Endothelial cell of umbilical vein (primary cell): Measurements from ENCODE around the gene TBL2. TPM values are rescaled to one million over a fixed set of nuclear protein-coding genes. Genes with fewer than 3 reads are reported as not detected.
"Not testable (repeated sequence)": the region's sequence is repeated elsewhere in the genome, so short reads cannot be mapped to it uniquely, and the experiment has no call there.

Experiments used
- BruUV-seq: library from RNA; stranded (reverse); fragments of 400-500 nt; replicated peaks from 2 replicates; lab custom pipeline; 2021; lab: Mats Ljungman, UMichigan
- CTCF ChIA-PET: fragments of 300-600, 350-600 bp; sonication (Branson Sonifier 250); formaldehyde crosslinking; loops from one replicate; lab custom pipeline; 2021; ENCODE audit warnings: antibody characterized with exemption, inconsistent platforms; lab: Charles Lee
- POLR2A ChIA-PET: fragments of 300-600, 350-600 bp; sonication (Branson Sonifier 250); formaldehyde crosslinking; loops from one replicate; lab custom pipeline; 2021; ENCODE audit warnings: antibody characterized with exemption, inconsistent platforms; lab: Charles Lee
- DNase-seq: peaks from one replicate; pipeline ENCODE4 v3.0.0-alpha.2; 2011; ENCODE audit warnings: low read depth, low spot score
- FAIRE-seq: peaks from 2 replicates; lab custom pipeline; 2011; peaks lifted over from hg19 to GRCh38; lab: Jason Lieb, UNC
- H2AFZ ChIP-seq: 2 replicates; pipeline ENCODE4 v1.6.0; 2012; ENCODE audit warnings: low read depth, low read length, control low read depth, inconsistent platforms
- H3K27ac ChIP-seq: 2 replicates; pipeline ENCODE4 v1.5.1; 2011; ENCODE audit warnings: low read depth, mild to moderate bottlenecking, control low read depth, low read length, moderate library complexity; ENCODE audit not compliant: insufficient read depth
- H3K27me3 ChIP-seq, 2 experiments: 2 replicates each; pipeline versions ENCODE4 v1.6.0 to v1.6.1; 2011; ENCODE audit warnings: low read length in 2 of 2, mixed read lengths in 1 of 2; ENCODE audit not compliant: control insufficient read depth in 2 of 2, insufficient read depth in 2 of 2
- H3K36me3 ChIP-seq, 2 experiments: 2 replicates in 1 of 2; 3 replicates in 1 of 2; pipeline ENCODE4 v1.5.1; 2011; ENCODE audit warnings: low read length in 2 of 2, mild to moderate bottlenecking in 1 of 2, moderate library complexity in 1 of 2; ENCODE audit not compliant: control insufficient read depth in 2 of 2, insufficient read depth in 2 of 2; ENCODE audit errors: extremely low read depth in 1 of 2
- H3K4me1 ChIP-seq: 3 replicates; pipeline ENCODE4 v1.5.1; 2011; ENCODE audit warnings: mild to moderate bottlenecking, low read length; ENCODE audit not compliant: control insufficient read depth, insufficient read depth; ENCODE audit errors: extremely low read depth
- H3K4me2 ChIP-seq: 2 replicates; pipeline ENCODE4 v1.6.1; 2011; ENCODE audit warnings: low read length, control low read depth, mixed read lengths; ENCODE audit not compliant: insufficient read depth
- H3K4me3 ChIP-seq, 3 experiments: fragments of 200-600 bp in 1 of 3; sonication (generic), shearing (Covaris generic) in 1 of 3; replicated peaks in 1 of 3; 2 replicates each; pipeline ENCODE4 v1.5.1; 2011 to 2016; ENCODE audit warnings: control low read depth in 3 of 3, low read length in 3 of 3, mild to moderate bottlenecking in 2 of 3, inconsistent platforms in 1 of 3, low read depth in 1 of 3, moderate library complexity in 1 of 3; ENCODE audit not compliant: insufficient read depth in 1 of 3
- H3K79me2 ChIP-seq: 2 replicates; pipeline ENCODE4 v1.6.0; 2012; ENCODE audit warnings: low read length, inconsistent platforms; ENCODE audit not compliant: control insufficient read depth, insufficient read depth
- H3K9ac ChIP-seq: replicated peaks from 2 replicates; pipeline ENCODE3; 2011; ENCODE audit warnings: low read length, control low read depth; ENCODE audit not compliant: insufficient read depth; ENCODE audit errors: extremely low read depth
- H3K9me1 ChIP-seq: replicated peaks from 3 replicates; pipeline ENCODE4 v1.6.0; 2011; ENCODE audit warnings: mild to moderate bottlenecking, low read length; ENCODE audit not compliant: control insufficient read depth, insufficient read depth; ENCODE audit errors: extremely low read depth
- H3K9me3 ChIP-seq: replicated peaks from 2 replicates; pipeline ENCODE4 v1.5.1; 2012; ENCODE audit warnings: low read length, inconsistent platforms; ENCODE audit not compliant: control insufficient read depth, insufficient read depth
- H4K20me1 ChIP-seq: replicated peaks from 2 replicates; pipeline ENCODE3; 2011; ENCODE audit warnings: mild to moderate bottlenecking, low read length; ENCODE audit not compliant: control insufficient read depth, insufficient read depth; ENCODE audit errors: extremely low read depth
- EZH2 ChIP-seq: IDR thresholded peaks from 2 replicates; pipeline ENCODE4 v1.6.1; 2012; ENCODE audit warnings: borderline replicate concordance, low read depth, mild to moderate bottlenecking, moderate library complexity, low read length, inconsistent platforms; ENCODE audit not compliant: severe bottlenecking
- FOS ChIP-seq: IDR thresholded peaks from 2 replicates; pipeline ENCODE4 v1.6.1; 2011; ENCODE audit warnings: mild to moderate bottlenecking, low read length, moderate library complexity, borderline replicate concordance; ENCODE audit not compliant: insufficient read depth
- GATA2 ChIP-seq: IDR thresholded peaks from 2 replicates; pipeline ENCODE4 v1.7.0; 2011; ENCODE audit warnings: low read depth, mild to moderate bottlenecking, moderate library complexity, mixed read lengths, low read length; ENCODE audit not compliant: insufficient read length, insufficient read depth
- JUN ChIP-seq: IDR thresholded peaks from 2 replicates; pipeline ENCODE4 v1.6.1; 2011; ENCODE audit warnings: borderline replicate concordance, low read depth; ENCODE audit not compliant: insufficient read length, insufficient read depth
- MYC ChIP-seq: IDR thresholded peaks from one replicate; pipeline ENCODE4 v1.6.1; 2011; ENCODE audit warnings: mild to moderate bottlenecking, low read depth, low read length
- POLR2A ChIP-seq: IDR thresholded peaks from 2 replicates; pipeline ENCODE4 v1.6.1; 2012; ENCODE audit warnings: low read depth, mild to moderate bottlenecking, control low read depth, low read length
- POLR2AphosphoS5 ChIP-seq: IDR thresholded peaks from 2 replicates; pipeline ENCODE4 v1.6.1; 2012; ENCODE audit warnings: low read depth, mild to moderate bottlenecking, control low read depth, low read length, moderate library complexity; ENCODE audit not compliant: insufficient read depth
- dilution Hi-C: fragments of 300-500 bp; cut with MboI; formaldehyde crosslinking; loops from one replicate; pipeline ENCODE4 v1.15.0; 2019; ENCODE audit warnings: low sequenced_read_pairs; ENCODE audit not compliant: extremely low pct_ligation_motif_present
- intact Hi-C: fragments of 100-400 bp; cut with micrococcal nuclease; formaldehyde crosslinking; loops from one replicate; pipeline ENCODE4 v1.10.0; 2022
- polyA plus RNA-seq, 4 experiments: library from polyadenylated mRNA; depleted of rRNA in 3 of 4; stranded (reverse) in 3 of 4; unstranded in 1 of 4; fragments of >200 nt; gene quantifications; 2 replicates each; pipeline versions ENCODE4 v1.2.1 to v1.2.3, GENCODE V29; 2011 to 2012; ENCODE audit warnings: missing spikeins in 1 of 4
- total RNA-seq: library from RNA; stranded (reverse); gene quantifications from 2 replicates; pipeline ENCODE4 v1.2.3, GENCODE V29; 2021
- TF ChIP-seq, protein P1 (sequence below): IDR thresholded peaks from 2 replicates; pipeline ENCODE4 v1.6.1; 2011; ENCODE audit not compliant: insufficient read depth, insufficient read length
- TF ChIP-seq, protein P2 (sequence below), 2 donors: IDR thresholded peaks; 1 replicate in 1 of 2; 2 replicates in 1 of 2; pipeline ENCODE4 v1.5.1; 2011; ENCODE audit warnings: low read length in 2 of 2, mild to moderate bottlenecking in 2 of 2, moderate library complexity in 2 of 2, control low read depth in 1 of 2, inconsistent platforms in 1 of 2, low read depth in 1 of 2; ENCODE audit not compliant: insufficient read depth in 1 of 2; ENCODE audit errors: extremely low read depth in 1 of 2

The TBL2 gene
- total and polyA plus RNA-seq, 2 donors (not counting 3 experiments of a cell fraction or from before 2014, with no cell fraction given): 38.6 to 48.4 TPM

DNA sequence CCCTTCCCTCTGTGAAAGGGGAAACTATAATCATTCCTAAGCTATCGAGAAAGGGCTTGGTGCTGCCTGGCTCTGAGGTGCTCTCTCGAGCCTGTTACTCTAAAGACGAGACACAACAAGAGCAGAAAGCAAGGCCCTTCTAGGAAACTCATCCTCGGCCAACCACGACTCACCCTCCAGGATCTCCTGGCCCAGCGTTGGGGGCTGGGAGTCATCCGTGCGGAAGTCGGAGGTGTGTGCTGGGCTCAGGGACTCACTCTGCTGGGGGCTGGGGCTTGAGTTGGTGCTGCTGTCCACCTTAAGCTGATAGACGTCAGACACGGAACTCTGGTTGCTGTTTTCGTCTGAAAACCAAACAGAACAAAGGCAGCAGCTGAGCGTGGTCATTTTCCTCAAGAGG lies 38.7 kb downstream of the TBL2 start:
- POLR2A ChIA-PET: interaction anchor here (0.5 kb wide), 1 partner anchor 466 kb away, joined by 3 read pairs; no protein-coding TSS in a partner anchor
- no peak for FAIRE-seq

DNA sequence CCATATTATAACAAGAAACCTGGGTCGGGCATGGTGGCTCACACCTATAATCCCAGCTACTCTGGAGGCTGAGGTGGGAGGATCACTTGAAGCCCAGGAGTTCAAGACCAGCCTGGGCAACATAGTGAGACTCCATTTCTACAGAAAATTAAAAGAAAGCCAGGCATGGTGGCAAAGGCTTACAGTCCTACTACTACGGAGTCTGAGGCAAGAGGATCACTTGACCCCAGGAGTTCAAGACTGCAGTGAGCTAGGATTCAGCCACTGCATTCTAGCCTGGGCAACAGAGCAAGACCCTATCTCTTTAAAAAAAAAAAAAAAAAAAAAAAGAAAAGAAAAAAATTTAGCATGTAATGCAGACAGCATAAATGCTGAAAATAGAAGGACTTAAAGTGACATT lies 39.9 kb downstream of the TBL2 start:
- H3K27me3 ChIP-seq, POLR2A ChIA-PET, DNase-seq, H3K4me2 ChIP-seq, H3K4me3 ChIP-seq, dilution Hi-C loops, CTCF ChIA-PET, H2AFZ ChIP-seq, H3K9me1 ChIP-seq, H4K20me1 ChIP-seq, H3K9me3 ChIP-seq, H3K79me2 ChIP-seq, FAIRE-seq, H3K27ac ChIP-seq, BruUV-seq, H3K9ac ChIP-seq, H3K4me1 ChIP-seq, intact Hi-C loops: not testable (repeated sequence)
- peaks cover 22 to 40% of the 10 kb centered on the region in 2 experiments for H3K36me3 ChIP-seq

More for the DNA sequence above, 38.7 kb downstream of the TBL2 start:
- no peak for DNase-seq
- TF ChIP-seq, protein P1, sequence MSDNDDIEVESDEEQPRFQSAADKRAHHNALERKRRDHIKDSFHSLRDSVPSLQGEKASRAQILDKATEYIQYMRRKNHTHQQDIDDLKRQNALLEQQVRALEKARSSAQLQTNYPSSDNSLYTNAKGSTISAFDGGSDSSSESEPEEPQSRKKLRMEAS: no peak
- TF ChIP-seq FOS (no peak), MYC (no peak), POLR2AphosphoS5 (no peak), EZH2 (no peak), POLR2A (no peak), JUN (no peak), GATA2 (no peak)
- TF ChIP-seq, protein P2, sequence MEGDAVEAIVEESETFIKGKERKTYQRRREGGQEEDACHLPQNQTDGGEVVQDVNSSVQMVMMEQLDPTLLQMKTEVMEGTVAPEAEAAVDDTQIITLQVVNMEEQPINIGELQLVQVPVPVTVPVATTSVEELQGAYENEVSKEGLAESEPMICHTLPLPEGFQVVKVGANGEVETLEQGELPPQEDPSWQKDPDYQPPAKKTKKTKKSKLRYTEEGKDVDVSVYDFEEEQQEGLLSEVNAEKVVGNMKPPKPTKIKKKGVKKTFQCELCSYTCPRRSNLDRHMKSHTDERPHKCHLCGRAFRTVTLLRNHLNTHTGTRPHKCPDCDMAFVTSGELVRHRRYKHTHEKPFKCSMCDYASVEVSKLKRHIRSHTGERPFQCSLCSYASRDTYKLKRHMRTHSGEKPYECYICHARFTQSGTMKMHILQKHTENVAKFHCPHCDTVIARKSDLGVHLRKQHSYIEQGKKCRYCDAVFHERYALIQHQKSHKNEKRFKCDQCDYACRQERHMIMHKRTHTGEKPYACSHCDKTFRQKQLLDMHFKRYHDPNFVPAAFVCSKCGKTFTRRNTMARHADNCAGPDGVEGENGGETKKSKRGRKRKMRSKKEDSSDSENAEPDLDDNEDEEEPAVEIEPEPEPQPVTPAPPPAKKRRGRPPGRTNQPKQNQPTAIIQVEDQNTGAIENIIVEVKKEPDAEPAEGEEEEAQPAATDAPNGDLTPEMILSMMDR (IDR thresholded peaks at IDR 0.05; ENCODE audit: extremely low read depth in 1 of 2, insufficient read depth in 1 of 2, low read depth in 1 of 2, low read length in 2 of 2): no peak
- H3K27me3 ChIP-seq: no peaks in the 10 kb centered on the region
- no peaks in the 10 kb centered on the region for H3K9me1 ChIP-seq
- CTCF ChIA-PET: no interaction called here
- H4K20me1 ChIP-seq: no peaks in the 10 kb centered on the region
- H3K4me1 ChIP-seq: no peaks in the 10 kb centered on the region
- peaks cover 11% of the 10 kb centered on the region for H3K79me2 ChIP-seq
- H3K36me3 ChIP-seq: peaks cover 22 to 40% of the 10 kb centered on the region in 2 experiments
- no peak overlapping the region for H3K27ac ChIP-seq
- H3K9me3 ChIP-seq: no peaks in the 10 kb centered on the region
- no TSS peak for BruUV-seq
- H3K4me3 ChIP-seq: no peak overlapping the region
- H2AFZ ChIP-seq: no peak overlapping the region
- H3K9ac ChIP-seq: no peak overlapping the region
- dilution Hi-C loops (no loop called here), intact Hi-C loops (no loop called here)
- no peak overlapping the region for H3K4me2 ChIP-seq
